ENCODE results near the gene PPIG.
"Not testable (repeated sequence)": the region's sequence is repeated elsewhere in the genome, so short reads cannot be mapped to it uniquely, and the experiment has no call there.

Gene PPIG

GRCh38 chr2:169664978-169665930 lies 81.1 kb downstream of the PPIG start:
- DNase-seq = no peak

- no peak for DNase-seq
Observed at GRCh38 chr2:169667583-169667982, 83.4 kb downstream of the PPIG start.

- DNase-seq = no peak
Observed at GRCh38 chr2:169670215-169670651, 86.1 kb downstream of the PPIG start.

GRCh38 chr2:169670937-169671336 lies 86.8 kb downstream of the PPIG start:
- DNase-seq = no peak

GRCh38 chr2:169672406-169672805 lies 88.3 kb downstream of the PPIG start:
- DNase-seq = no peak

GRCh38 chr2:169673106-169673505 lies 89.0 kb downstream of the PPIG start:
- no peak for DNase-seq

- no peak for DNase-seq
Observed at GRCh38 chr2:169673921-169674320, 89.8 kb downstream of the PPIG start.

GRCh38 chr2:169676357-169676756 lies 92.2 kb downstream of the PPIG start:
- no peak for DNase-seq

- no peak for DNase-seq
Observed at GRCh38 chr2:169676850-169677249, 92.7 kb downstream of the PPIG start.

- DNase-seq = no peak
Observed at GRCh38 chr2:169683054-169683424, 98.9 kb downstream of the PPIG start.

- no peak for DNase-seq
Observed at GRCh38 chr2:169683425-169684134, 99.4 kb downstream of the PPIG start.

GRCh38 chr2:169684135-169684565 lies 100.0 kb downstream of the PPIG start:
- no peak for DNase-seq

- DNase-seq = not testable (repeated sequence)
Observed at GRCh38 chr2:169684712-169685111, 100.6 kb downstream of the PPIG start.

- DNase-seq = not testable (repeated sequence)
Observed at GRCh38 chr2:169686825-169687224, 102.7 kb downstream of the PPIG start.

- not testable (repeated sequence) for DNase-seq
Observed at GRCh38 chr2:169687943-169688342, 103.8 kb downstream of the PPIG start.

- DNase-seq = no peak
Observed at GRCh38 chr2:169690958-169691357, 106.8 kb downstream of the PPIG start.
